Activated naive CD8-positive, alpha-beta T cell treated with anti-CD3 and anti-CD28 coated beads, Interleukin-2, amount 50 U/mL, for 24 hours (primary cell): ENCODE results near the gene SLC9A3.

ENCODE experiments used
- ATAC-seq: fragments of 150-1000 bp; cut with Tn5 transposase; one replicate; pipeline ENCODE4 v1.10.0; 2021
- DNase-seq: peaks from one replicate; pipeline ENCODE4 v3.0.0; 2021
- H3K27ac Mint-ChIP-seq: one replicate; pipeline ENCODE4 v1.8.0; 2021; ENCODE audit warnings: mild to moderate bottlenecking, mixed read lengths
- H3K27me3 Mint-ChIP-seq: one replicate; pipeline ENCODE4 v1.8.0; 2021; ENCODE audit warnings: mixed read lengths
- H3K36me3 Mint-ChIP-seq: one replicate; pipeline ENCODE4 v1.8.0; 2021; ENCODE audit warnings: low read depth, mixed read lengths
- H3K4me1 Mint-ChIP-seq: one replicate; pipeline ENCODE4 v1.8.0; 2021; ENCODE audit warnings: mixed read lengths
- H3K4me3 Mint-ChIP-seq: one replicate; pipeline ENCODE4 v1.8.0; 2021; ENCODE audit warnings: mild to moderate bottlenecking, moderate library complexity, mixed read lengths
- H3K9me3 Mint-ChIP-seq: one replicate; pipeline ENCODE4 v1.8.0; 2021; ENCODE audit warnings: mixed read lengths

Gene SLC9A3

DNA sequence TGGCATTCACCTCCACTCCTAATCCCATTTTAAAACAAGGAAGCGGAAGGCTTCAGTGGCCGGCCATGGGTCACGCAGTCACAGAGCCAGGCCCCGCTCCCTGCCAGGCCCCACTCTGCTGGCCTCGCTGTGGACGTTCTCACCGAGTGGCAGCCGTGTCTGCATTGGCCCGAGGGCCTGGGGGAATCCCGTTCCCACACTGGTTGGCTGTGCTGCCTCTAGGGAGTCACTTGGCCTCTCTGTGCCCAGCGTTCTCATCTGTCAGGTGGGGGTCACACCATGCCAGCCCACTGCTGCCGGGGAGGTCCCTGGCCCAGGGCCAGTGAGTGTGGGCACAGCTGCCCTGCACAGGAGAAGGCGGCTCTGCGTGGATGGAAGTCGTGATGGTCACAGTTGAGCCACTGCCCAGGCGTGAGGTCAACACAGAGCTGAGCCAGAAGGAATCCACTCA, 13.4 kb upstream of the SLC9A3 start:
- Mint-ChIP-seq H3K36me3 (no peaks in the 10 kb centered on the region), H3K4me1 (no peaks in the 10 kb centered on the region), H3K4me3 (no peak overlapping the region), H3K9me3 (no peaks in the 10 kb centered on the region), H3K27me3 (peaks cover 21% of the 10 kb centered on the region), H3K27ac (no peak overlapping the region)
- DNase-seq, result no peak
- ATAC-seq, result no peak

GRCh38 chr5:537098-537497, 12.8 kb upstream of the SLC9A3 start:
- H3K36me3 Mint-ChIP-seq, result no peaks in the 10 kb centered on the region
- no peaks in the 10 kb centered on the region for H3K4me1 Mint-ChIP-seq
- no peak for ATAC-seq
- no peak for DNase-seq
- no peak overlapping the region for H3K4me3 Mint-ChIP-seq
- no peaks in the 10 kb centered on the region for H3K9me3 Mint-ChIP-seq
- peaks cover 19% of the 10 kb centered on the region for H3K27me3 Mint-ChIP-seq
- H3K27ac Mint-ChIP-seq, result no peak overlapping the region

DNA sequence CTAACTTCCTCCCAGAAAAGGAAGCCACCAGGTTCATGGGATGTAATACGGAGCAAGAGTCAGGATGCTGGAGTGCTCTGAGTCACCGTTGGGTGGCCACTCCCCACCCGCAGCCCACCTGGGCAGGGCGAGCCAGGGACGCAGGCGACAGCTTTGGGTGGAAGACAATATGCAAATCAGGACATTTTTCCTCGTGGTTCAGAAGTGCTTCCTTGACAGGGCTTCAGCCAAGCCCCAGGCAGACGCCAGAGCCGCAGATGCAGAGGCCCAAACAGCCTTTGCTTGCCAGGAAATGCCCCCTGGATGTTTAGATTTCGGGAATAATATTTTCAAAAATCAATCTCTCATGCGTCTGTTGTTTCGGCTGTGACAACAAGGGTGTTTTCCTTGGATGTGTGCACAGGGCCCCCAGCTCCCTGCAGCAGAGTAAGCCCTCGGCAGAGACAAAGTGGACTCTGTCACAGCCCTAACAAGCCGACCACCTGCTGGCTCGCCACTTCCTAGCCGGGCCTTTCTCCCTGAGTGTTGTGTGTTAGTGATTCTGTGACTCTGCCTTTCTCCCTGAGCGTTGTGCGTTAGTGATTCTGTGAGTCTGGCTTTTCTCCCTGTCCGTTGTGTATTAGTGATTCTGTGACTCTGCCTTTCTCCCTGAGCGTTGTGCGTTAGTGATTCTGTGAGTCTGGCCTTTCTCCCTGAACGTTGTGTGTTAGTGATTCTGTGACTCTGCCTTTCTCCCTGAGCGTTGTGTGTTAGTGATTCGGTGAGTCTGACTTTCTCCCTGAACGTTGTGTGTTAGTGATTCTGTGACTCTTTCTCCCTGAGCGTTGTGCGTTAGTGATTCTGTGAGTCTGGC, 11.8 kb upstream of the SLC9A3 start:
- Mint-ChIP-seq H3K4me3 (no peak overlapping the region), H3K36me3 (no peaks in the 10 kb centered on the region), H3K9me3 (no peaks in the 10 kb centered on the region), H3K27me3 (peaks cover 25% of the 10 kb centered on the region), H3K4me1 (no peaks in the 10 kb centered on the region), H3K27ac (no peak overlapping the region)
- DNase-seq (no peak), ATAC-seq (no peak)

- Mint-ChIP-seq H3K27me3 (peaks cover 27% of the 10 kb centered on the region), H3K4me3 (no peak overlapping the region), H3K36me3 (no peaks in the 10 kb centered on the region), H3K4me1 (peaks cover 9% of the 10 kb centered on the region), H3K27ac (no peak overlapping the region), H3K9me3 (no peaks in the 10 kb centered on the region)
- DNase-seq (no peak), ATAC-seq (no peak)
Measured at GRCh38 chr5:534743-535671, 10.8 kb upstream of the SLC9A3 start.

DNA sequence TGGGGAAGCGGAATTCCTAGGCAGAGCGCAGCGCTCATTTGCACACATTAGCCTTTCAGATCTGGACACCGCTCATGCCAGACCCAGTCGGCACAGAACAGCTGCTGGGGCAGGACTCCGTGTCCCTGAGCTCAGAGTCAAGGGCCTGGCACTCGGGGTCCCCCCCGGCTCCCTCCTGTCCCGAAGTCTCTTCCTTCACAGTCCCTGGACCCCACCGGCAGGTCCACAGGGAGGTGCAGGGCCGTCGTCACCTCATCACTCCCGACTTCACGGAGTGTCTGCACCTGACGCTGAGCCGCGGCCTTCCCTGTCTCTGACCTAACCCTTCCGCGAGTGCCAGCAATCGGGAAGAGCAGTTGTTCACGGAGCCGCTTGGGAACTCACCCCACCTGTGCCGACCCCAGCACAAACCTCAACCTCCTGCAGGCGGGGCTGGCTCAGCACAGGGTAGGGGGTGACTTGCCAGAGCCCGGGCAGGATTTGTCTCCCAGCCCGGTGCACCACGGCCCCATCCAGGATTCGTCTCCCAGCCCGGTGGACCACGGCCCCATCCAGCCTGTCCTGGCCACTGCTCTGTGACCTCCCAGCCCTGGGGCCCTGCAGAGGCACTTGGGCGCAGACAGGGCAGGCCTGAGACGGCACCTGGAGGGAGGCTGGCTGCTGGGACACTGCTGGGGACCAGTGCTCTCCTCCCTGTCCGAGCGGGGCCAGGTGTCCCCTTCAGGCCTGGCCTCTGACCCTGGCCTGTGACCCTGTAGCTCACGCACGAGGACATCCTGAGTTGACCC, 9.9 kb upstream of the SLC9A3 start:
- ATAC-seq, result no peak
- Mint-ChIP-seq H3K4me1 (peaks cover 16% of the 10 kb centered on the region), H3K9me3 (no peaks in the 10 kb centered on the region), H3K36me3 (no peaks in the 10 kb centered on the region), H3K4me3 (no peak overlapping the region), H3K27me3 (peaks cover 35% of the 10 kb centered on the region), H3K27ac (no peak overlapping the region)
- no peak for DNase-seq

DNA sequence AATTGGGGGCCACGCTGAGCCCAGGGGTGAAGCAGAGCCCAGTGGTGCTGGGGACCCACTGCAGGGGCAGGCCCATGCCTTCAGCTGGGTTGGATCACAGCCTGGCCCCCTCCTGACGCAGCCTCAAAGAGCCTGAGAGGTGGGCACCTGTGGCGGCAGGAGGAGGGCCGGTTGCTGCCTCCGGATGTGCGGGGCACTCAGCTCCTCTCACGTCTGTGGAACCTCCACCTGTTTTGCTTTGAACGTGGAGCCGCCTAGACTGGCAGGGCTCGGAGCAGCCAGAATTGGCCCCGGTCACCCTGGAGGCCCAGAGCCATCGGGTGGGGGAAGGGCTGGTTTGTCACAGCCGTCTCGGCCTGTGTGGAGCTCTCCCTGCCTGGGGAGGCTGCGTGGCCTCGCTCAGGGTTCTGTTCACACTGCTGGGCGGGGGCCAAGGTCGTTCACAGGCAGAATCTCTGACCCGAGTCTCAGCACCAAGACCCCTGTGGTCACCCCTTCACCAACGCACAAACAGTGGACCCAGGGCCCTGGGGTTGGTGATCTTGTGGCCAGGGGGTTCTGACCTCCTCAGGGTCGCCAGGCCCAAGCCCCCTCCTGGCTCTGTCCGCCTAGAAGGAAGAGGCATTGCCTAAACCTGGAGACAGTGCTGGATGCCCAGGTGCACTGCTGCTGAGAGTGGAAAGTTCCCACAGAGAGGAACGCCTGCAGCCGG, 9.2 kb upstream of the SLC9A3 start:
- Mint-ChIP-seq H3K4me3 (no peak overlapping the region), H3K4me1 (peaks cover 21% of the 10 kb centered on the region)

GRCh38 chr5:532521-533242, 8.4 kb upstream of the SLC9A3 start:
- Mint-ChIP-seq H3K9me3 (no peaks in the 10 kb centered on the region), H3K4me1 (peaks cover 23% of the 10 kb centered on the region), H3K4me3 (no peak overlapping the region), H3K27me3 (peaks cover 38% of the 10 kb centered on the region), H3K27ac (no peak overlapping the region), H3K36me3 (no peaks in the 10 kb centered on the region)
- DNase-seq (no peak), ATAC-seq (no peak)

More for the DNA sequence above, 9.2 kb upstream of the SLC9A3 start:
- Mint-ChIP-seq H3K27me3 (peaks cover 40% of the 10 kb centered on the region), H3K27ac (no peak overlapping the region), H3K36me3 (no peaks in the 10 kb centered on the region), H3K9me3 (no peaks in the 10 kb centered on the region)
- no peak for ATAC-seq
- DNase-seq, result no peak

DNA sequence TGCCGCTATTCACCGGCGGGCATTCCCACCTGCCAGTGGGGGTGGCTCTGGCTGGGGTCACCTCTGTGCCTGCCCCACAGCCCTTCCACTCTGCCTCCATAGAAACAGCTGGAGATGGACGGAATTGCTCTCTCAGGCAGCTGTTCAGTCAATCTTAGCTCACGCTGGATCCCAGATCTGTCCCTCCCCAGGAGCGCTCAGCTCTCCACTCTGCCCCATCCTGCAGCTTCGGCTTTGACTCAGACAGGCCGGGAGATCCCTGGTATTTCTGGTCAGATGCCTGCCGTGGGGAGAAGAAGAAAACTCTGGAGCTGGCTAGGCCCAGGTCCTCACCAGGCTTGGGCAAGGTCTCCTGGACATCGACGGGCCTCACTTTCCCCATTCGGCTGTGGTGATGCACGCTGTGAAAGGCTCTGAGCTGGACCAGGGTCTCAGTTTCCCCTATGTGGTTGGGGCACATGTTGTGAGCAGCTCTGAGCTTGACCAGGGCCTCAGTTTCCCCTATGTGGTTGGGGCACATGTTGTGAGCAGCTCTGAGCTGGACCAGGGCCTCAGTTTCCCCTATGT, 7.6 kb upstream of the SLC9A3 start:
- ATAC-seq (no peak), DNase-seq (no peak)
- no peaks in the 10 kb centered on the region for H3K36me3 Mint-ChIP-seq
- peaks cover 32% of the 10 kb centered on the region for H3K4me1 Mint-ChIP-seq
- no peak overlapping the region for H3K4me3 Mint-ChIP-seq
- H3K27ac Mint-ChIP-seq, result no peak overlapping the region
- no peaks in the 10 kb centered on the region for H3K9me3 Mint-ChIP-seq
- H3K27me3 Mint-ChIP-seq, result peaks cover 47% of the 10 kb centered on the region

GRCh38 chr5:531101-531748, 7.0 kb upstream of the SLC9A3 start:
- ATAC-seq, result no peak
- no peak for DNase-seq
- H3K4me3 Mint-ChIP-seq, result no peak overlapping the region
- H3K27me3 Mint-ChIP-seq, result peaks cover 46% of the 10 kb centered on the region
- H3K4me1 Mint-ChIP-seq, result peaks cover 32% of the 10 kb centered on the region
- no peaks in the 10 kb centered on the region for H3K36me3 Mint-ChIP-seq
- H3K9me3 Mint-ChIP-seq, result no peaks in the 10 kb centered on the region
- no peak overlapping the region for H3K27ac Mint-ChIP-seq

- Mint-ChIP-seq H3K9me3 (no peaks in the 10 kb centered on the region), H3K27me3 (peaks cover 50% of the 10 kb centered on the region), H3K27ac (no peak overlapping the region), H3K36me3 (no peaks in the 10 kb centered on the region), H3K4me1 (peaks cover 33% of the 10 kb centered on the region), H3K4me3 (peak overlapping the region; percentile 3)
- no peak for ATAC-seq
- DNase-seq, result no peak
Measured at GRCh38 chr5:530001-530955, 6.0 kb upstream of the SLC9A3 start.

DNA sequence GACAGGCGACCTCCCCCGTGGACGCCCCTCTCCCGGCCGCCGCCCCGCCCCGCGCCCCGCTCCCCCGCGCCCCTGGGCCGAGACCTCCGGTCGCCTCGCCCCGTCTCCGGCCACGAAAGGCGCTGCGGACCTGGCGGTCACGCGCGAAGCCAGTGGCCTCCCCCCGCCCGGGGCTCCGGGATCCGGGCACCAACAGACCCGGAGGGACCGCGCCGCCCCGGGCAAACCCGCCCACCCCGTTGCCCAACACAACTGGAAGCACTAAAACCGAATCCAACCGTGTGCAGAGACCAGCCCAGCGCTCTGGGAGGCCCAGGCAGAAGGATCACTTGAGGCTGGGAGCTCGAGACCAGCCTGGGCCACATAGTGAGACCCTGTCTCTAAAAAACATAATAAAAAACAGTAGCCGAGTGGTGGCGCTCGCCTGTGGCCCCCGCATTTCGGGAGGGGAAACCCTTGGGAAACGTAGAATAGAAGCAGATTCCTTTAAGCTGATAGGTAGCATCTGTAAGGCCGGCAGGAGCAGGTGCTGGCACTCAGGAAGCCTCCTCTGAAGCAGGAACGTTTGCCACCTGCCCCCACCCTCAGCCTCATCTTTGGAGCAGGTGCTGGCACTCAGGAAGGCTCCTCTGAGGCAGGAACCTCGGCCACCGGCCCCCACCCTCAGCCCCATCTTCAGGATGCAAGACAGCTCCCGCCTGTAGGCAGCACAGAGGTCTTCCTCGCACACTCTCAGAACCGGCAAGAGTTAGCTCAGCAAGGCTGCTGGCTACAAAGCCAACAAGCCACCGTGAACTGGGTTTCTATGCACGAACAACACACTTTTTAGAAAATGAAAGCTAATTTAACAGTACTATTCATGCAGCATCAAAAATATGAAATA, 4.6 kb upstream of the SLC9A3 start:
- peak overlapping the region; percentile 55 for H3K4me3 Mint-ChIP-seq
- ATAC-seq (no peak), DNase-seq (no peak)
- H3K9me3 Mint-ChIP-seq, result no peaks in the 10 kb centered on the region
- no peak overlapping the region for H3K27ac Mint-ChIP-seq
- peaks cover 56% of the 10 kb centered on the region for H3K27me3 Mint-ChIP-seq
- H3K4me1 Mint-ChIP-seq, result peaks cover 38% of the 10 kb centered on the region
- peaks cover 3% of the 10 kb centered on the region for H3K36me3 Mint-ChIP-seq
